ENCODE results near the gene INTU. TPM values are rescaled to one million over a fixed set of nuclear protein-coding genes. Genes with fewer than 3 reads are reported as not detected.

INTU gene
- total RNA-seq, 1 experiment from 2014 or later, result 10.7 TPM

DNA sequence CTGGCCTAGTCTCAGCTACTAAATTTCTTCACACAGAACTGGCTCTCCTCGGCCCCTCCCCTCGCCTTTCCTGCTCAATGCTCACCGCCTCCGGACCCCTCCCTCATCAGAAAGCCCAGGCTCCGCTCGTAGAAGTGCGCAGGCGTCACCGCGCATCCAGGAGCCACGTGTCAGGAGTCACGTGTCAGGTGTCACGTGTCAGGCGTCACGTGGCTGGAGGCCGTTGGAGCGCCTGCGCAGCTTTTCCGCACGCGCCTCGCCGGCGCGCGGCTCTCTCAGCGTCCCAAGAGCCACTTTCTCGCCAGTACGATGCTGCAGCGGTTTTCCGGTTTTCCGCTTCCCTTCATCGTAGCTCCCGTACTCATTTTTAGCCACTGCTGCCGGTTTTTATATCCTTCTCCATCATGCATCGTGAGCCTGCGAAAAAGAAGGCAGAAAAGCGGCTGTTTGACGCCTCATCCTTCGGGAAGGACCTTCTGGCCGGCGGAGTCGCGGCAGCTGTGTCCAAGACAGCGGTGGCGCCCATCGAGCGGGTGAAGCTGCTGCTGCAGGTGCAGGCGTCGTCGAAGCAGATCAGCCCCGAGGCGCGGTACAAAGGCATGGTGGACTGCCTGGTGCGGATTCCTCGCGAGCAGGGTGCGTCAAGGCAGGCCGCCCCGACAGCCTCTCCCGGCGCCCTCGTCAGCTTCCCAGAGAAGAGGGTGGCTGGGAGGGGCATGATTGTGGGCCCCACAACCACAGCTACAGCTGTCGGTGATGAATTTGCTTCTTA is 97.6 kb downstream of the INTU start, which contains the start of gene SLC25A31:
Gene SLC25A31, plus strand, starts transcription at position 259 of the 772 bp plus-strand sequence. Its CDS starts 146 bp downstream, at position 405.
- Histone ChIP-seq H3K9me3 (ENCODE audit: control insufficient read depth, low read depth, low read length) (no peaks in the 10 kb centered on the region), H4K91ac (ENCODE audit: insufficient read length, low read depth, low read length) (no peak within 1 kb of the TSS), H2BK5ac (ENCODE audit: insufficient read length, low read length) (no peak within 1 kb of the TSS), H3T11ph (ENCODE audit: low read length) (no peak within 1 kb of the TSS), H3K4me2 (ENCODE audit: insufficient read depth, insufficient read length, low read length) (no peak within 1 kb of the TSS), H2BK20ac (ENCODE audit: low read depth, low read length, poor library complexity, severe bottlenecking) (no peak within 1 kb of the TSS), H4K5ac (ENCODE audit: insufficient read length, low read depth, low read length) (no peak within 1 kb of the TSS), H3K18ac (ENCODE audit: insufficient read length, low read depth, low read length) (no peak within 1 kb of the TSS), H3K27me3 (ENCODE audit: insufficient read depth, low read length) (no peaks in the 10 kb centered on the region), H3K23me2 (ENCODE audit: insufficient read length, low read depth, low read length, poor library complexity, severe bottlenecking) (no peaks in the 10 kb centered on the region), H2AFZ (ENCODE audit: low read length) (no peak within 1 kb of the TSS), H3K4ac (ENCODE audit: low read depth, low read length) (no peak within 1 kb of the TSS), H2BK15ac (ENCODE audit: low read depth, low read length) (no peak within 1 kb of the TSS), H3K79me1 (ENCODE audit: insufficient read depth, low read depth, low read length, poor library complexity, severe bottlenecking) (no peaks in the 10 kb centered on the region), H3K14ac (ENCODE audit: insufficient read depth, low read length) (no peak within 1 kb of the TSS), H4K20me1 (ENCODE audit: control insufficient read depth, insufficient read depth, insufficient read length) (no peaks in the 10 kb centered on the region), H3K56ac (ENCODE audit: insufficient read length, low read depth, low read length) (no peak within 1 kb of the TSS), H3K27ac (ENCODE audit: insufficient read length, low read depth, low read length) (no peak within 1 kb of the TSS), H3K4me1 (ENCODE audit: insufficient read depth, low read length) (no peaks in the 10 kb centered on the region), H3K9ac (ENCODE audit: extremely low read depth, insufficient read length, low read length) (no peak within 1 kb of the TSS), H2BK12ac (ENCODE audit: insufficient read length, low read depth, low read length) (no peak within 1 kb of the TSS), H4K8ac (replicated peaks; ENCODE audit: insufficient read length, low read depth, low read length) (no peak within 1 kb of the TSS), H2AK5ac (ENCODE audit: insufficient read length, low read length) (no peak within 1 kb of the TSS), H3K79me2 (ENCODE audit: insufficient read depth, low read length) (no peaks in the 10 kb centered on the region), H3K23ac (ENCODE audit: insufficient read length, low read depth, low read length) (no peak within 1 kb of the TSS), H2BK120ac (ENCODE audit: low read depth, low read length, poor library complexity, severe bottlenecking) (peak within 1 kb of the TSS; percentile 19)
- Mint-ChIP-seq H3K4me3 (no peak within 1 kb of the TSS), H3K36me3 (ENCODE audit: insufficient read depth in 1 of 3, low read depth in 3 of 3) (peaks cover 0 to 2% (median 0%) of the 10 kb centered on the region in 3 experiments; a peak in 2 of 7 replicates), H3K4me1 (peaks cover 3 to 4% of the 10 kb centered on the region in 2 experiments; a peak in 2 of 4 replicates), H3K9me3 (no peaks in the 10 kb centered on the region), H3K27me3 (ENCODE audit: low read depth) (no peaks in the 10 kb centered on the region), H3K27ac (no peak within 1 kb of the TSS; a peak in 1 of 7 replicates)
- WGBS (ENCODE audit: extremely low coverage, insufficient read length, low lambda C conversion rate), result no CpG with 5 or more reads among the region's 64 CpGs
- TF ChIP-seq, protein P1, sequence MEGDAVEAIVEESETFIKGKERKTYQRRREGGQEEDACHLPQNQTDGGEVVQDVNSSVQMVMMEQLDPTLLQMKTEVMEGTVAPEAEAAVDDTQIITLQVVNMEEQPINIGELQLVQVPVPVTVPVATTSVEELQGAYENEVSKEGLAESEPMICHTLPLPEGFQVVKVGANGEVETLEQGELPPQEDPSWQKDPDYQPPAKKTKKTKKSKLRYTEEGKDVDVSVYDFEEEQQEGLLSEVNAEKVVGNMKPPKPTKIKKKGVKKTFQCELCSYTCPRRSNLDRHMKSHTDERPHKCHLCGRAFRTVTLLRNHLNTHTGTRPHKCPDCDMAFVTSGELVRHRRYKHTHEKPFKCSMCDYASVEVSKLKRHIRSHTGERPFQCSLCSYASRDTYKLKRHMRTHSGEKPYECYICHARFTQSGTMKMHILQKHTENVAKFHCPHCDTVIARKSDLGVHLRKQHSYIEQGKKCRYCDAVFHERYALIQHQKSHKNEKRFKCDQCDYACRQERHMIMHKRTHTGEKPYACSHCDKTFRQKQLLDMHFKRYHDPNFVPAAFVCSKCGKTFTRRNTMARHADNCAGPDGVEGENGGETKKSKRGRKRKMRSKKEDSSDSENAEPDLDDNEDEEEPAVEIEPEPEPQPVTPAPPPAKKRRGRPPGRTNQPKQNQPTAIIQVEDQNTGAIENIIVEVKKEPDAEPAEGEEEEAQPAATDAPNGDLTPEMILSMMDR (conservative IDR thresholded peaks at IDR 0.05), result no peak
- DNase-seq, result peak; percentile 35

Measured in H9 (cell line).